SW 1271 (cell line): Measurements from ENCODE around the gene SHC4.
"Not testable (repeated sequence)": the region's sequence is repeated elsewhere in the genome, so short reads cannot be mapped to it uniquely, and the experiment has no call there.

ENCODE experiments used
- DNase-seq, 2 experiments: peaks; one replicate each; lab custom pipeline; 2025; lab: John Stamatoyannopoulos, UW

The SHC4 gene

DNA sequence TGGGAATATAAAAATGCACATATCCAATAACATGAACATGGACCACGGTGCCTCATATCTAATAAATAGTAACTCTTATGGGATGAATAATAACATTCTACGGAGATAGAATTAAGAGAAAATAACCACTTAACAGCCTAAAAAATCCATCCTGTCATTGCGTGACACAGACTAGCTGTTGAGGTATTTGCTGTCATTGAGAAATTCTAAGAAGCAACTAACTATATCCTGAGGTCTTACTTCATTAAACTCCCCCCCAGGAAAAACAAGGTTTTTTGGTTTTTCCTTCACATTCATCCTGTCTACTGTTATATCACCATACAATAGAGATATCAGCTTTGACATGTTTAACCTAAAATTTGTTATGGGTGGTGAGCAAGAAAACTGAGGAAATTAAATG lies 167.2 kb downstream of the SHC4 start:
- no peak for DNase-seq

DNA sequence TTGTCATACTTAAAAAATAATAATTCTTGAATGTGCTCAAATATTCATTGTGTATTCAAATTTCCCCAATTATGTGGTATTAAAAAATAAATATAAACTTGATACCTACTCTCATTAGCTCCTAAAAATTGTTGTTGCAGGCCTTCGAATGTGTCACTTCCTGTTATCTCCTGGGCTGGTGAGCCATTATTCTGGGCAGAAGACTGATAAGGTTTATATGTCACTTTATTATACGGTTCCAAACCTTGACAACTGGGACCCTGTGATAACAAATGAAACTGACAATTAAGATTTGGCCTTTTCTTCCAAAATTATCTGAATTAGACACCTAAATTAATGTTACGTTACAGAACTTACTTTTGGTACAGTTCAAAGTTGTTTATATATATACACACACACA lies 167.8 kb downstream of the SHC4 start:
- DNase-seq: no peak

DNA sequence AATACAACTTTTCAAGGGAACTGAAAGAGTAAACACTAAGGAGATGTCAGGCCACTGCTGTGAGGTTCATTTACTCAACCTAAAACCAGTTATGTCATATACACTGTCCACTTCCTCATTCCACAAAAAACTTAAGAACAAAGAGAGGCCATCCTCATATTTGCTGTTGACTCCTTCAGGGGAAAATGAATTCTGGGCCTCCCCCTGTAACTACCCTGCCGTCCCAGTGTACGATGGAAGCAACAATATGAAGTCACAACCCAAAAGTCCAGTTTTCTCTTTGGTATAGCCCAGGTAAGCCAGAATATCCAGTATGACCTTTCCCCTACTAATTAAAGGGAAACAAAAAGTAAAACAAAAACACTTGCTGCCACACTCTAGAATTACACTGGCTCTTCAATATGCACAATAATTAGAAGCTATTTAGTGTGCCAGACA lies 169.0 kb downstream of the SHC4 start:
- no peak for DNase-seq

DNA sequence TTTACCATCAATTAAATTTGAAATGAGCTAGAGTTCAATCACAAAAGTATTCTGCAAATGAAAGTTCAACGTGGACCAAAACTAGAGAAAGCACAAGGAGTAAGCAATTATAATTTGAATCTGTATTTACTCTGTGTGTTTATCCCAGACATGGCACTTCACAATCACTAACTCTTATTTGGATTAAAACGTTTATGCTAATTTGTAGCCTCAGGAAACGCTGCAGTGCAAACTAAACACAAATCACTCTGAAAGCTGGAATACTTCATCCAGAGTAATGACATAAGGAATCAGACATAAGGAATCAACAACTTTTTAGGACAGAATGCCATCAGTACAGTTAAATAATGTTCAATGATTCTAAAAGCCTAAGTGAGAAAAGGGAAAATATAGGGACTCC lies 171.3 kb downstream of the SHC4 start:
- DNase-seq: no peak

DNA sequence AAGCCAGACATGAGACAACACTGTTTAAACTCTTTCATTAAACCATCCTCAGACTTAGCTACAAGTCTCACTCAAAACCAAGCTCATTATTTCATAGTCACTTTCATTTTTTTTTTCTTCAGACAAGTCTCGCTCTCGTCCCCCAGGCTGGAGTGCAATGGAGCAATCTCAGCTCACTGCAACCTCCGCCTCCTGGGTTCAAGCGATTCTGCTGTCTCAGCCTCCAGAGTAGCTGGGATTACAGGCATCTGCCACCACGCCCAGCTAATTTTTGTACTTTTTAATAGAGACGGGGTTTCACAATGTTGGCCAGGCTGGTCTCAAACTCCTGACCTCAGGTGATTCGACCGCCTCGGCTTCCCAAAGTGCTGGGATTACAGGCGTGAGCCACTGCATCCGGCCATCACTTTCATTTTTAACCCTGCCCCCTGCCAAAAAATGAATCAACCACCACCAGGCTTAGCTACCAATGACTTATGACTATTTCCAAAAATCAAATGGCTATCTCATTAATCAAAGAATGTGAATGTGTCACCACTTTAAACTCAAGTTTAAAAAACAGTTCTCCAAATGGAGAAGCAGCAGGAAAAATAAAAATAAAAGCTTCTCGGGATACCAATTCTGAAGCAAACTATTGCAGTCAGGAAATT lies 173.1 kb downstream of the SHC4 start:
- DNase-seq: not testable (repeated sequence)

DNA sequence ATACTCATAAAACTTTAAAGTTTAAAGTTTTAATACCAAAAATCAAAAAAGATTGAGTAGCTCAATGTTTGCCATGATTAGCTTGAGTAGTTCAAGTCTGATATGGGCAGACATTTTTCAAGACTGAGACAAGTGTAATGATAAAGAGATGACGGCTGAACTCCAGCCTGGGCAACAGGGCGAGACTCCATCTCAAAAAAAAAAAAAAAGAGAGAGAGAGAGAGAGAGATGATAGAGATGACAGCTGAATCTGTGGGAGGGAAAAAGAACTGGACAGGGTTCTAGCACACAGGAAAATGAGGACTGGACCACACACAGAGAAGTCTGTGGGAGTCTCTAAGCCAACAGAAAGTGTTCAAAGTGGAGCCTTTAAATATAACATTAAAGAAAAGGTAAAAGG lies 178.0 kb downstream of the SHC4 start:
- no peak for DNase-seq

DNA sequence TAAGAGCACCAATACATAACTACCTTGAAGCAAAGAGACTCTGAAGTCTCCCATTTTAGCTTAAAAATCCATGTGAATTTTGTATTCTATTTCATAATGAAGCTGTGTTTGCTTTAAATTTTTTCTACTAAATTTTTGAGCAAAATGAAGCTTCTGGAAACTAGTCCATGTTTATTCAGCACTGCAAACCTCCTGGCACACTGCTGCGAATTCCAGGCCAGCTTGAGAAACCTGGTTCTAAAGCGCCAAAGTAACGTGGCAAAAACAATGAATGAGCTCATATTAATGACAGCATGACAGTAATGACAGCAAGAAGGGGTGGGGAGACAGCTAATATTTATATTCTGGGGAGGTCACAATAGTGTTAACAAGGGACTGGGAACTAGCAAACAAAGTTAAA lies 178.5 kb downstream of the SHC4 start:
- no peak for DNase-seq

DNA sequence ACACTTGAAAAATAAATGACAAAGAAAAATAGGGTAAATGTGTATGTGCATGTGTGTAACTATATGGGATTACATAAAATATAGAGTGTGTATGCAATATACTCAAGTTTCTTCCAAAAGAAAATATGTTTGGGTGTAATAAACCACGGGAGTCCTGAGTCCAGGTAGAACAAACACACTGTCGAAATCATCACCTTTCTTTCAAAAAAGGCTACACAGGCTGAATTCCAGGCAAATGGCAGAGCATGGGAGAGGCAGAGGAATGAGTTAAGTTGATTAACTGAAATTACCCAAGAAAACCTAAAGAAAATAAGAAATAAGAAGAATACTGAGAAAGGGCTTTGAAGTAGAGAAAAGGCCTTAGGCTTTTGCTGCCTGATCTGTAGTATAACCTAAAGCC lies 179.0 kb downstream of the SHC4 start:
- no peak for DNase-seq

DNA sequence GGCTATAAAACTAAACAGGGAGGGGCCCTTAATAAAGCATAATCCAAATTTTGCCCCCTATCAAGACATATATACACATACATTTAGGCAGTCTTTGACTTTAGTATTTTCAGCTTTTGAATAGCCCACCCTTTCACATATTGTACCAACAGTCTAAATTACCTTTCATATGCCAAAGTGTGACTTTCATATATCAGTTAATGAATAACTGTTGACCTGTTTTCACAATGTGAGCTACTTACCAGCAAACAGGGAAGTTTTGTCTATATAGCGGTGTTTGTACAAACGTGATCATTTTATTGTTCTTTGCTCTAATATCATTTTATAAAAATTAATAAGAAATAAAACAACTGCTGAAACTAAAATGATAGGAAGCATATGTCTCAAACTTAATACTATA lies 180.8 kb downstream of the SHC4 start:
- DNase-seq: no peak

DNA sequence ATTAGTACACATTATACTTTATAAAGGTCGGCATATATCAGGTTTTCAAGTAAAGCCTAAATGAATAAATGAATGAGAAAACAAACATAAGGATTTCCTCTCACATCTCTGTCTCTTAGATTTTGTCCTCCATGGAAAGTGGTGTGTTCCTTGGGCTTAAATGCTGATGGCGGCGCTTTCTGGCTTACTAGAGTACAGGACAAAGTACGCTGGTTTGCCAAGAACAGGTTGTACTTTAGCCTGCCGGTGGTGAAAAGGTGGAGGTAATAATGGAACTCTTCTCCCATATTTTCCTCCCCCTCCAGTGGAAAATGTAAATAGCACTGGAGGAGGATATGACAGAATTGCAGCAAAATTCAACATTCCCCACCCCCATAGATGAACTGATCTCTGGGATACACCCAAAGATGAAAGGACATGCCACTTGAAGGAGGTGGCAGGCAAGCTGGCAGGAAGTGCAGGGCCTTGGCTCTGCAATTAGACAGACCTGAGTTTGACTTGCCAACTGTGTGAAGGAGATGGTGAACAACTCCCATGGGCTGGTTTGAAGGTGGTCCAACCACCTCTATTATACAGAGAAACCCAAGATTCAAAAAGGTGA lies 182.1 kb downstream of the SHC4 start:
- no peak for DNase-seq

DNA sequence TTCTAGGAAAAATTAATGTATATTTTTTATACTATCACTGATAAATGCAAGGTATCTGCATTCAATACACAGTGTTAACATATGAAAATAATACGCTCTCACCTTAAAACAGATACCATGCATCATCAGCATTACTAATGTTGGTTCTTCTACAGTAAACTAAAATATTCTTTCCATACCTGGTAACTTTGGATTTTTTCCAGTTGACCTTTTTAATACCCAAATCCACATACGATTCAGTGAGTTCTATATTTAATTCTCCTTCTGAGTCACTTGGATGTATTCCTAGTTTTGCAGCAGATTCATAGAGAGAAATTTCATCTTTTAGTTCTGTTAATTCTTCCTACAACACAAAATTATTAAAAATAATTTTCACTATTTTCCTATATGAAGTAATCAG lies 182.7 kb downstream of the SHC4 start:
- no peak for DNase-seq

DNA sequence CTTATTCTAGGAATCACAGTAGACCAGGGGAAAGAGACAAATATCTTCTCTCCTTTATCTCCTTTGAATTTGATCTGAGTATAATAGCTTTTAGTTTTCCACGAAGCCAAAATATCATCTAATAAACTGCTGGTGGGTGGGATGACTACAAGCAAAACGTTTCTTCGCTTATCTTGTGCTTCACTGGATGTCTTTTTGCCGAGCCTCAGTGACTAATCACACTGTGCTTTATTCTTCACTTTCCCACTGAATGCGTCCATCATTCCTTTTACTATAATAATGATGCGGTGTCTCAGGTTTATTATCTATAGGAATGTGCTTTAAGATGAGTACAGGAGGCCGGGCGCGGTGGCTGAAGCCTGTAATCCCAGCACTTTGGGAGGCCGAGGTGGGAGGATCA lies 185.4 kb downstream of the SHC4 start:
- no peak for DNase-seq

DNA sequence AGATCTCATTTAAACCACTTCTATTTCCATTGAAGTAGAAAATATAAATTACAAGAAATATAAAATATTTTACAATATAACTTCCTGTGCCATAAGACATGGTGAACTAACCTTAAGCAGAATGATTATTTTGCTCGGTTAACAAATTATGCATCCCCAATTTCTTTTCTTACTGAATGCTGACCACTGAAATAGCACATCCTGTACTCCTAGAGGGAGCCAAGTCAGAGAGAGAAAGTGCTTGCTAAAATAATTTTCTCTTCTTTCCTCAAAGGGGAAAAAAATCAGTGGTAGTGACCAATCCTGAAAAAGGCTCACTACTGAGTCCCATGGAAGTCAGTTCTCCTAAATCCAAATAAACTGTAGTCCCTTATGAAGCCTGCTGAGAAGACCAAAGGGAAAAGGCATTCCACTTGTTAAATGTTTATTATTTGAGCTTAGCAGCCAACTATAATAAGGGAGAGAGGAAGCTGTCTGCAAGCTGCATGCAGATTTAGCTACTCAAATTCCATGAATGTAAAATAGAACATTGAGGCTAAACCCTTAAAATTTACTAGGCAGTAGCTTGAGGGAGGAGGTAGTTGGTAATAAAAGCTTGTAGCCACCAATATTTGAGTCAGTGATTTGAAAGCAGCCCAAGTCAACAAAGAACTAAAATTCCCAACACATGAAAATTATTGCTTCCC lies 185.9 kb downstream of the SHC4 start:
- DNase-seq: no peak

DNA sequence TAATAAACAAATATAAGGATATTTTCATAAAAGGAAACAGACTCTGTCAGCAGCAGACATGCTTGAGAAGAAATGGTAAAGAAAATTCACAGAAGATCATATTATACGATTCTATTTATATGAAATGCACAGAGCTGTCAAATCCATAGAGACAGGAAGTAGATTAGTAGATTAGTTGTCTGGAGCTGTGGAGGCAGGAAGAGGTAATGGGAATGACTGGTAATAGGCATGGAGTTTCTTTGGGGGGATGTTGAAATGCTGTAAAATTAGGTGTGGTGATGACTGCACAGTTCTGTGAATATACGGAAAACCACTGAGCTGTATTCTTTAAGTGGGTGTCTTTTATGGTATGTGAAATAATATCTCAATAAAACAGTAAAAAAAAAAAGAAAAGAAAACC lies 188.2 kb downstream of the SHC4 start:
- no peak for DNase-seq

DNA sequence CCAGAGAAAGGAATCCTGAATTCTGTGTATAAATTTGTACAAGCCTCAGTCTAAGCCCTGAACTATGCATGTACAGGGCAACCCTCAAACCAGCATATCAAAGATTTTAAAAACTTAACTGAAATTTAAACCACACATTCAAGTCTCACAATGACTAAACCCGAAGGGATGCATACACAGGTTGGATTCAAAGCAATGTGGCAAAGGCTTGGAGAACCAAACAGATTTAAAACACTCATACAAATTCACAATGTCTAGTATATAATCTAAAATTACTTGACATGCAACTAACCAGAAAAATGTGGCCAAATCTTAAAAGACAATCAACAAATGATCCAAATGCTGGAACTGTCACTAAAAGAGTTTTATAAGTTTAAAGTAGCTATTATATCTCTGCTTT lies 189.2 kb downstream of the SHC4 start:
- DNase-seq: no peak
